Epithelial cell of esophagus (primary cell): Measurements from ENCODE around the gene ADSS1.

Experiments used
- DNase-seq: peaks from one replicate; pipeline ENCODE4 v3.0.0; 2010; ENCODE audit warnings: low read depth
- H3K4me3 ChIP-seq: 2 replicates; pipeline ENCODE4 v1.5.1; 2011; ENCODE audit warnings: mild to moderate bottlenecking, low read length, control low read depth
- TF ChIP-seq, protein P1 (sequence below): IDR thresholded peaks from 2 replicates; pipeline ENCODE4 v1.5.1; 2011; ENCODE audit warnings: low read depth, mild to moderate bottlenecking, low read length, control low read depth, inconsistent platforms; ENCODE audit not compliant: insufficient read depth; ENCODE audit errors: missing control alignments

Gene ADSS1

DNA sequence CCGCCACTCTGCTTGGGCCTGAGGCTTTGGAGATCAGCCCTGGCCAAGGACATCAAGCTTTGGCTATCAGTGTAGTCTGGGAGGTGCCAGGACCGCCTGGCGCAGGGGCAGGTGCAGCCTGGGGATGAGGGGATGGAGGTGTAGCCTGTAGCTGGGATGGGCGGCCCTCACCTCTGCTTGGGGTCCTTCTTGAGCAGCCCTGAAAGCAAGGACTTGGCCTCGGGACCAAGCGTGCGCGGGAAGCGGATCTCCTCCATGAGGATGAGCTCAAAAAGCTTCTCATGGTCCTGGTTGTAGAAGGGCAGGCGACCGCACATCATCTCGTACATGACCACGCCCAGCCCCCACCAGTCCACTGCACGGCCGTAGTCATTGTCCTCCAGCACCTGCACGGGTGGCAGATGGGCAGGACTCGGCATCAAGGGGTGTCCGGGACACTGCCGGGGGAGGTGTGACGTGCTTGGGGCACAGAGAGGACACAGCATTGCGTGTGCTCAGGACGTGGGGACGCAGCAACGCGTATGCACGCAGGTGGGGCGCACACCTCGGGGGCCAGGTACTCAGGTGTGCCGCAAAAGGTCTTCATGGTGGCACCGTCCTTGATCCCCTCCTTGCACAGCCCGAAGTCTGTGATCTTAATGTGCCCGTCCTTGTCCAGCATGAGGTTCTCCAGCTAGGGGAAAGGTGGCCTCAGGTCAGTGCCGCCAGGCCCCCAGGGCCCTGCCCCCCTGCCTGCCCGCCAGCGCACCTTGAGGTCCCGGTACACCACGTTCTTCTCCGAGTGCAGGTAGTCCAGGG lies 48.9 kb downstream of the ADSS1 start:
- TF ChIP-seq, protein P1, sequence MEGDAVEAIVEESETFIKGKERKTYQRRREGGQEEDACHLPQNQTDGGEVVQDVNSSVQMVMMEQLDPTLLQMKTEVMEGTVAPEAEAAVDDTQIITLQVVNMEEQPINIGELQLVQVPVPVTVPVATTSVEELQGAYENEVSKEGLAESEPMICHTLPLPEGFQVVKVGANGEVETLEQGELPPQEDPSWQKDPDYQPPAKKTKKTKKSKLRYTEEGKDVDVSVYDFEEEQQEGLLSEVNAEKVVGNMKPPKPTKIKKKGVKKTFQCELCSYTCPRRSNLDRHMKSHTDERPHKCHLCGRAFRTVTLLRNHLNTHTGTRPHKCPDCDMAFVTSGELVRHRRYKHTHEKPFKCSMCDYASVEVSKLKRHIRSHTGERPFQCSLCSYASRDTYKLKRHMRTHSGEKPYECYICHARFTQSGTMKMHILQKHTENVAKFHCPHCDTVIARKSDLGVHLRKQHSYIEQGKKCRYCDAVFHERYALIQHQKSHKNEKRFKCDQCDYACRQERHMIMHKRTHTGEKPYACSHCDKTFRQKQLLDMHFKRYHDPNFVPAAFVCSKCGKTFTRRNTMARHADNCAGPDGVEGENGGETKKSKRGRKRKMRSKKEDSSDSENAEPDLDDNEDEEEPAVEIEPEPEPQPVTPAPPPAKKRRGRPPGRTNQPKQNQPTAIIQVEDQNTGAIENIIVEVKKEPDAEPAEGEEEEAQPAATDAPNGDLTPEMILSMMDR: no peak
- no peak overlapping the region for H3K4me3 ChIP-seq
- no peak for DNase-seq

DNA sequence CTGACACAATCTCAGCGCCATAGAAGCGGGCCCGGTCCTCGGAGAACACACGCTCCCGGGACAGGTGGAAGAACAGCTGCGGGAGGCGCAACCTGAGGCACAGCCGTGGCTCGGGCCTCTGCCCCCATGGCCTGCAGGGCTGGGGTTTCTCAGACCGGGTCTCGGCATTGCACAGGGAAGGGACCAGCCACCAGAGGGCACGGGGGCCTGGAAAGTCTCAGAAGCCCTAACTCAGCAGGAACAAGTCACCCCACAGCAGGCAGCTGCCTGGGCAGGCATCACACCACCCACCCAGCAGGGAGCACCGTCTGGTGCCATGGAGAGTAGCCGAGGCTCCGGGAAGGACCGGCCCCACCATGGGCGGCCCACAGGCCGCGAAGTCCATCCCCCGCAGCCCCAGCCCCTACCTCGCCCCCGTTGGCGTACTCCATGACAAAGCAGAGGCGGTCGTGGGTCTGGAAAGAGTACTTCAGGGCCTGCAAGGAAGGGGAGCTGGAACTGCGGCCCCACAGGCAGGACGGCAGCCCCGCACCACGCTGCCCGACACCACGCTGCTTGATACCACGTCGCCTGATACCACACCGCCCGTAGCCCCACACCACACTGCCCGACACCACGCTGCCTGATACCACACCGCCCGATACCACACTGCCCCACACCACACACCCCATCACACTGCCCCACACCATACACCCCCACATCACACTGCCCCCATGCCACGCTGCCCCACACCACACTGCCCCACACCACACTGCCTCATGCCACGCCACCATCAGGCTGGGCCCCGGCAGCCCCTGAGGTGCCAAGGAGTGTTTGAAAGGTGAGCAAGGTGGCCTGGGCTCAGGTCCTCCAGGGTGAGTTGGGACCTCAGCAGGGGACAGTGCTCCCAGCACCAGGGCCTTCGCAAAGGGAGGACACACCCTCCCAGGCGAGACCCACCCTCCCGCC lies 49.8 kb downstream of the ADSS1 start:
- no peak overlapping the region for H3K4me3 ChIP-seq
- DNase-seq: no peak
- TF ChIP-seq, protein P1: no peak

DNA sequence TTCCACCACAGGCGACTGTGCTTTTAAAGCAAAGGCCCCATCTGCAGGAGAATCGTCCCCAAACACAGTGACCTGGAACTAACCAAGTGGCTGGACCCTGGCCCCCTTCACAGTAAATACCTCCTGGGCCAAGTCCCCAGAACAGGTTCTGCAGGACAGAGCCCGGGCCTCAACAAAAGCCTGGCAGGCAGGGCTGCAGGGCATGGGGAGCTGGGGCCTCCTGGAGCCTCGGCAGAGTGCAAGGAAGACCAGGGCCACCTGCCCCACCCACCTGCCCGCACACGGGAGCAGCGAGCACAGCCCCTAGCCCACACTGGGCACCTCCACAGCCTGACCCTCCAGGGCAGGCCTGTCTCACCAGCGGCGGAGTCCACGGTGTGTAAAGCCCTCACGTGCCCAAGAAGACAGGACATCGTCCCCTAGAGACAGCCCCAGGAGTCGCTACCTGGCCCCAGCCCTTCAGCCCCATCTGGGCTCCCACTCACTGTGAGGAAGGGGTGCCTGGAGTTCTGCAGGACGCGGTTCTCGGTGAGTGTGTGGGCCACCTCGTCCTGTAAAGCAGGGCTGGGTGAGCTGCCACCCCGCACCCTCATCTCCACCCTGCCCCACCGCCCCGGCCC lies 50.5 kb downstream of the ADSS1 start:
- DNase-seq: no peak
- TF ChIP-seq, protein P1: no peak
- no peak overlapping the region for H3K4me3 ChIP-seq

DNA sequence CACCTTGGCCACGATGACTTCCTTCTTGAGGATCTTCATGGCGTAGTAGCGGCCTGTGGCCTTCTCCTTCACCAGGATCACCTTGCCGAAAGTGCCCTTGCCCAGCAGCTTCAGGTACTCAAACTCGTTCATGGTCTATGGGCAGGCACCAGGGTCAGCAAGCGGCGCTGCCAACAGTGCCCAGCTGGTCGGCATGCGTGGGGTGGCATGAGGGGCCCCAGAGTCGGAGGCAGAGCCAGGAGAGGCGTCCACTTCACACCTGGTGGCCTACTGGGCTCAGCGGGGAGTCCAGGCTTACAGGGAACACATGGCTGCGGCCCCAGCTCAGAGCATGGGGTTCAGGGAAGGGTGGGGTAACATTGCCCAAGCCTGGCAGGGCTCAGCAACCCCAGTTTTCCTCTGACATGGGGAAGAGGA lies 51.1 kb downstream of the ADSS1 start:
- TF ChIP-seq, protein P1: no peak
- no peak for DNase-seq
- no peak overlapping the region for H3K4me3 ChIP-seq

DNA sequence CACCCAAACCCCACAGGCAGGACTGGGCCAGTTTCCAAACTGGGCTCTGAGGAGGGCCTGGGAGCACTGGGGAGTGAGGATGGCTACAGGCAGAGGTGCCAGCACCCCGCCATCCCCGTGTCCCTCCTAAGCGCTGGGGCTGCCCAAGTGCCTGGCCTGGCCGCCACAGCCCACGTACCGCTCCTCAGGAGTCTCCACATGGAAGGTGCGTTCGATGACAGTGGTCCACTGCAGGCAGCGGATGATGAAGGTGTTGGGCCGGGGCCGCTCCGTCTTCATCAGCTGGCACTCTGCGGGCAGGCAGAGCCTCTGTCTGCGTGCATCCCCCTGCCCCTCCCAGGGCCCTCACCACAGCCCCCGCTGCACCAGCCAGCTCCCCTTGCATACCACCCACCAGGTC lies 52.5 kb downstream of the ADSS1 start:
- TF ChIP-seq, protein P1: no peak
- no peak for DNase-seq
- no peak overlapping the region for H3K4me3 ChIP-seq

DNA sequence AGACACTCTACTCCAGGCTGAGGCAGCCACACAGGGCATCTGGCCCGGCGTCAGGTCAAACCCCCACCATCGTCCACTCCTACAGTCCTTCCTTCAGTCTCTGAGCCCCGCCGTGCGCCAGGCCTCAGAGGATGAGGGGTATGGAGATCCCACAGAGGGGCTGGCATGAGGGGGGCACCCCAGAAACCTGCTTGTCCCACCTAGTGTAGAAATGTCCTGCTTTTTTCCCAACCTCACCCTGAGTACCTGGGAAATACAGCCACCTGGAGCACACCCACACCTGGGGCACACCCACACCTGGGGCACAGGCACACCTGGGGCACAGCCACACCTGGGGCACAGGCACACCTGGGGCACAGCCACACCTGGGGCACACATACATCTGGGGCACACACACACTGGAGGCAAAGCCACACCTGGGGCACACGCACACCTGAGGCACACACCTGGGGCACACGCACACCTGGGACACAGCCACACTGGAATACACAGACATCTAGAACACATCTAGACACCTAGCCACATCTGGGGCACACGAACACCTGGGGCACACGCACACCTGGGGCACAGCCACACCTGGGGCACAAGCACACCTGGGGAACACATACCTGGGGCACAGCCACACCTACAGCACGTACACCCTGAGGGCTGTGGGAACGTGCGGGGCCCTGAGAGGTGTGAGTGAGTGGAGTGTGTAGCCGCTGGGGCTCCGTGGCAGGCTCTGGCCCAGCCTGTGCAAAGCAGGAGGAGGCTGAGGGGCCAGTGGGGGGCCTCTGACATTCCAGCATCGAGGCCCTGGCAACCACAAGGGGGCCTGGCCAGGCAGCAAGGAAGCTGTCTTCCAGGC lies 53.2 kb downstream of the ADSS1 start:
- H3K4me3 ChIP-seq: no peak overlapping the region
- TF ChIP-seq, protein P1: no peak
- DNase-seq: no peak
